H1 (cell line): Measurements from ENCODE around the gene CCDC102A. TPM values are rescaled to one million over a fixed set of nuclear protein-coding genes. Genes with fewer than 3 reads are reported as not detected.

ENCODE experiments used
- CTCF ChIA-PET: fragments of 300-600 bp; sonication (Branson Sonifier 250); formaldehyde crosslinking; loops from one replicate; lab custom pipeline; 2021; ENCODE audit not compliant: partially characterized antibody; lab: Charles Lee
- POLR2A ChIA-PET: fragments of 300-600 bp; sonication (Branson Sonifier 250); formaldehyde crosslinking; loops from one replicate; lab custom pipeline; 2021; ENCODE audit warnings: inconsistent platforms; ENCODE audit not compliant: partially characterized antibody; lab: Charles Lee
- DNase-seq, 2 experiments: peaks; one replicate each; pipeline versions ENCODE4 v3.0.0 to v3.0.0-alpha.2; 2010 to 2022; ENCODE audit warnings: low spot score in 2 of 2, low read depth in 1 of 2, mixed read lengths in 1 of 2
- FAIRE-seq: peaks from 2 replicates; lab custom pipeline; 2011; peaks lifted over from hg19 to GRCh38; lab: Jason Lieb, UNC
- H2AFZ ChIP-seq: 2 replicates; pipeline ENCODE4 v1.8.1; 2012; ENCODE audit warnings: low read length, inconsistent platforms
- H2AK5ac ChIP-seq: 2 replicates; pipeline ENCODE4 v1.6.1; 2013; ENCODE audit warnings: low read depth, low read length
- H2BK120ac ChIP-seq: replicated peaks from 2 replicates; pipeline ENCODE3; 2013; ENCODE audit warnings: low read depth, low read length, inconsistent platforms
- H2BK12ac ChIP-seq: 2 replicates; pipeline ENCODE4 v1.6.1; 2013; ENCODE audit warnings: low read depth, low read length
- H2BK15ac ChIP-seq: 2 replicates; pipeline ENCODE4 v1.6.1; 2013; ENCODE audit warnings: low read length
- H2BK20ac ChIP-seq: 2 replicates; pipeline ENCODE4 v1.6.1; 2013; ENCODE audit warnings: low read length
- H2BK5ac ChIP-seq: 2 replicates; pipeline ENCODE4 v1.6.1; 2013; ENCODE audit warnings: low read depth, low read length
- H3K14ac ChIP-seq: 2 replicates; pipeline ENCODE4 v1.6.1; 2013; ENCODE audit warnings: inconsistent platforms; ENCODE audit not compliant: insufficient read length
- H3K18ac ChIP-seq: 2 replicates; pipeline ENCODE4 v1.6.1; 2013; ENCODE audit warnings: low read length; ENCODE audit errors: extremely low read depth
- H3K23ac ChIP-seq: 2 replicates; pipeline ENCODE4 v1.6.1; 2013; ENCODE audit warnings: inconsistent platforms; ENCODE audit not compliant: insufficient read length
- H3K23me2 ChIP-seq: 2 replicates; pipeline ENCODE4 v1.6.1; 2013; ENCODE audit warnings: low read depth, low read length
- H3K27ac ChIP-seq: 2 replicates; pipeline ENCODE4 v1.6.1; 2011; ENCODE audit warnings: low read depth, low read length, inconsistent platforms
- H3K27me3 ChIP-seq, 4 experiments: replicated peaks in 1 of 4; 1 replicate in 1 of 4; 2 replicates in 3 of 4; pipeline versions ENCODE4 v1.6.1 to v1.8.1; 2011 to 2013; ENCODE audit warnings: low read length in 3 of 4, mild to moderate bottlenecking in 3 of 4, inconsistent platforms in 2 of 4, mixed read lengths in 2 of 4, moderate library complexity in 1 of 4; ENCODE audit not compliant: control insufficient read depth in 3 of 4, insufficient read depth in 3 of 4; ENCODE audit errors: extremely low read depth in 1 of 4
- H3K36me3 ChIP-seq, 4 experiments: 2 replicates each; pipeline versions ENCODE4 v1.6.1 to v1.8.1; 2011 to 2013; ENCODE audit warnings: mild to moderate bottlenecking in 4 of 4, low read length in 3 of 4, moderate library complexity in 2 of 4, control low read depth in 1 of 4, inconsistent platforms in 1 of 4; ENCODE audit not compliant: insufficient read depth in 4 of 4, control insufficient read depth in 2 of 4
- H3K4ac ChIP-seq: replicated peaks from 2 replicates; pipeline ENCODE3; 2013; ENCODE audit warnings: low read length, low read depth, mixed read lengths, inconsistent platforms; ENCODE audit not compliant: insufficient read length
- H3K4me1 ChIP-seq, 4 experiments: replicated peaks in 1 of 4; 1 replicate in 1 of 4; 2 replicates in 3 of 4; pipeline versions ENCODE4 v1.6.1 to v1.8.1; 2011 to 2013; ENCODE audit warnings: low read length in 3 of 4, inconsistent platforms in 2 of 4, mixed read lengths in 1 of 4; ENCODE audit not compliant: insufficient read depth in 4 of 4, control insufficient read depth in 3 of 4
- H3K4me2 ChIP-seq, 2 experiments: 2 replicates each; pipeline versions ENCODE4 v1.6.1 to v1.8.1; 2011 to 2013; ENCODE audit warnings: low read depth in 2 of 2, low read length in 2 of 2, control low read depth in 1 of 2, inconsistent platforms in 1 of 2, mild to moderate bottlenecking in 1 of 2; ENCODE audit not compliant: insufficient read depth in 1 of 2
- H3K4me3 ChIP-seq, 4 experiments: fragments of 200-600, 300-600 bp in 1 of 4; sonication (generic), shearing (Covaris generic), sonication (Bioruptor Twin) in 1 of 4; 2 replicates each; pipeline versions ENCODE4 v1.5.1 to v1.8.1; 2011 to 2016; ENCODE audit warnings: low read length in 4 of 4, low read depth in 3 of 4, control low read depth in 2 of 4, inconsistent platforms in 2 of 4, mild to moderate bottlenecking in 2 of 4, mixed read lengths in 1 of 4, moderate library complexity in 1 of 4; ENCODE audit not compliant: insufficient read depth in 2 of 4; ENCODE audit errors: extremely low read depth in 1 of 4
- H3K56ac ChIP-seq: replicated peaks from 2 replicates; pipeline ENCODE3; 2013; ENCODE audit warnings: low read depth, mild to moderate bottlenecking, mixed read lengths, low read length, inconsistent platforms; ENCODE audit not compliant: insufficient read length
- H3K79me1 ChIP-seq: 2 replicates; pipeline ENCODE4 v1.6.1; 2013; ENCODE audit warnings: low read depth, low read length, control low read depth
- H3K79me2 ChIP-seq, 2 experiments: 2 replicates each; pipeline versions ENCODE4 v1.6.1 to v1.8.1; 2012 to 2013; ENCODE audit warnings: low read length in 2 of 2, mild to moderate bottlenecking in 2 of 2, inconsistent platforms in 1 of 2; ENCODE audit not compliant: insufficient read depth in 2 of 2, control insufficient read depth in 1 of 2
- H3K9ac ChIP-seq, 4 experiments: replicated peaks in 1 of 4; 1 replicate in 1 of 4; 2 replicates in 3 of 4; pipeline versions ENCODE4 v1.6.1 to v1.8.1; 2011 to 2013; ENCODE audit warnings: low read depth in 3 of 4, low read length in 3 of 4, control low read depth in 2 of 4, mild to moderate bottlenecking in 2 of 4, moderate library complexity in 2 of 4, inconsistent platforms in 1 of 4; ENCODE audit errors: extremely low read depth in 1 of 4
- H3K9me3 ChIP-seq, 2 experiments: 2 replicates each; pipeline versions ENCODE4 v1.6.1 to v1.8.1; 2012 to 2013; ENCODE audit warnings: mild to moderate bottlenecking in 2 of 2, moderate library complexity in 2 of 2, control low read depth in 1 of 2, inconsistent platforms in 1 of 2, low read depth in 1 of 2, low read length in 1 of 2, mixed read lengths in 1 of 2; ENCODE audit not compliant: insufficient read depth in 2 of 2
- H4K20me1 ChIP-seq, 2 experiments: replicated peaks in 1 of 2; 2 replicates each; pipeline versions ENCODE3 to v1.8.1; 2011 to 2013; ENCODE audit warnings: inconsistent platforms in 2 of 2, low read length in 2 of 2, mild to moderate bottlenecking in 1 of 2; ENCODE audit not compliant: insufficient read depth in 2 of 2, control insufficient read depth in 1 of 2
- H4K5ac ChIP-seq: 2 replicates; pipeline ENCODE4 v1.6.1; 2013; ENCODE audit warnings: low read length, low read depth, mixed read lengths, inconsistent platforms; ENCODE audit not compliant: insufficient read length
- H4K8ac ChIP-seq: 2 replicates; pipeline ENCODE4 v1.8.0; 2013; ENCODE audit warnings: mild to moderate bottlenecking, moderate library complexity, low read length, inconsistent platforms; ENCODE audit not compliant: insufficient read depth; ENCODE audit errors: extremely low read depth
- H4K91ac ChIP-seq: replicated peaks from 2 replicates; pipeline ENCODE3; 2013; ENCODE audit warnings: low read length, mixed read lengths, inconsistent platforms; ENCODE audit not compliant: insufficient read length
- BRCA1 ChIP-seq: IDR thresholded peaks from 2 replicates; pipeline ENCODE4 v1.6.1; 2012; ENCODE audit warnings: low read depth, low read length, improper control_type of control experiment
- CEBPB ChIP-seq: IDR thresholded peaks from 2 replicates; pipeline ENCODE4 v1.6.1; 2012; ENCODE audit warnings: low read depth, low read length
- HDAC2 ChIP-seq, 2 experiments: fragments of 300-600 bp in 1 of 2; sonication (generic) in 1 of 2; IDR thresholded peaks; 2 replicates each; pipeline ENCODE4 v1.6.1; 2011 to 2012; ENCODE audit warnings: low read depth in 2 of 2, low read length in 2 of 2, mild to moderate bottlenecking in 2 of 2, moderate library complexity in 2 of 2, borderline replicate concordance in 1 of 2, inconsistent platforms in 1 of 2
- NANOG ChIP-seq: IDR thresholded peaks from 2 replicates; pipeline ENCODE4 v1.6.1; 2011; ENCODE audit warnings: low read length, low read depth, mild to moderate bottlenecking, inconsistent platforms; ENCODE audit not compliant: insufficient read depth, poor library complexity, severe bottlenecking
- POLR2AphosphoS5 ChIP-seq: IDR thresholded peaks from 2 replicates; pipeline ENCODE4 v1.6.1; 2011; ENCODE audit warnings: low read depth, low read length
- POU5F1 ChIP-seq: IDR thresholded peaks from 2 replicates; pipeline ENCODE4 v1.6.1; 2011; ENCODE audit warnings: low read depth, mild to moderate bottlenecking, low read length, moderate library complexity
- SIRT6 ChIP-seq: IDR thresholded peaks from one replicate; pipeline ENCODE4 v1.7.1; 2012; ENCODE audit warnings: low read length, inconsistent platforms
- SP1 ChIP-seq: IDR thresholded peaks from 2 replicates; pipeline ENCODE4 v1.6.1; 2011; ENCODE audit warnings: low read depth, low read length
- YY1 ChIP-seq: IDR thresholded peaks from 2 replicates; pipeline ENCODE4 v1.6.1; 2011; ENCODE audit warnings: low read depth, mild to moderate bottlenecking, low read length
- WGBS, 2 experiments: shearing (Covaris generic) in 1 of 2; methylation state at CpG; one replicate each; pipeline versions ENCODE4 v1.1.6 to v1.1.7; 2013 to 2015; ENCODE audit warnings: low lambda C conversion rate in 2 of 2, mixed read lengths in 2 of 2, inconsistent platforms in 1 of 2, low coverage in 1 of 2, missing lambda C conversion rate in 1 of 2; ENCODE audit not compliant: insufficient replicate concordance in 2 of 2, insufficient coverage in 1 of 2, insufficient read length in 1 of 2; ENCODE audit errors: extremely low coverage in 1 of 2, missing lambda C conversion rate in 1 of 2; 5-methylcytosine and 5-hydroxymethylcytosine counted together
- polyA plus RNA-seq, 7 experiments: library from polyadenylated mRNA; depleted of rRNA in 3 of 7; stranded (reverse) in 5 of 7; unstranded in 2 of 7; fragments of >200 nt in 5 of 7; fragments of 200-250 nt in 2 of 7; gene quantifications; 1 replicate in 5 of 7; 2 replicates in 1 of 7; 4 replicates in 1 of 7; pipeline versions ENCODE4 v1.2.1 to v1.2.3, GENCODE V29; 2011 to 2013; ENCODE audit warnings: missing spikeins in 2 of 7, mixed read lengths in 2 of 7
- total RNA-seq: library from RNA; stranded (reverse); fragmentation: NEBNext Ultra II Directional; extraction: Animal tissue kit (Norgen Biotek cat#: 25700); gene quantifications from 2 replicates; pipeline ENCODE4 v1.2.1, GENCODE V29; 2021
- TF ChIP-seq, protein P1 (sequence below), 3 experiments: IDR thresholded peaks; 1 replicate in 2 of 3; 2 replicates in 1 of 3; pipeline versions ENCODE4 v1.5.1 to v1.6.1; 2011; ENCODE audit warnings: low read length in 3 of 3, mild to moderate bottlenecking in 3 of 3, inconsistent platforms in 2 of 3, low read depth in 1 of 3, moderate library complexity in 1 of 3; ENCODE audit not compliant: insufficient read depth in 1 of 3; ENCODE audit errors: control extremely low read depth in 1 of 3
- TF ChIP-seq, protein P2 (sequence below): IDR thresholded peaks from 2 replicates; pipeline ENCODE4 v1.6.1; 2012; ENCODE audit warnings: inconsistent platforms

Gene CCDC102A
- total and polyA plus RNA-seq, 2 of the 8 experiments (the other 6 are each of a cell fraction or from before 2014, with no cell fraction given), result 4.0 to 7.5 TPM

DNA sequence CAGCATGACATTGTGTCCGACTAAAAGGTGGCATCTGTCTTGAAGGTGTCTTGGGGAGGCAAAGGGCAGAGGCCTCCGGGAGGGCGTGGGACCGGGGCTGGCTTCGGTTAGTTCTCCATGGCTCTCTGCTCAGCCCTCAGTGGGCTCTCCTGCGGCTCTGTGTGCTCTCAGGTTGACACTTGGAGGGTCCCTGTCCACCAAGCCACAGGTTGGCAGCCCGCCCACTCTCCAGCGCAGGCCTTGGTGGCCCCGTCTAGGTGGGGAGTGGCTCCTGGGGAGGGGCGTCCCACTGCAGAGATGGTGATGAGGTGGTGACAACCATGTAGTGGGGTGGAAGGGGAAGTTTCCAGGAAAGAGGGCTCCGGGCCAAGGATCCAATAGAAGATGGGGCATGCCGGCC is 37.7 kb upstream of the CCDC102A start:
- no peaks in the 10 kb centered on the region for H3K79me1 ChIP-seq
- H3K79me2 ChIP-seq, result no peaks in the 10 kb centered on the region
- no peak overlapping the region for H4K91ac ChIP-seq
- H3K27ac ChIP-seq, result no peak overlapping the region
- H2BK5ac ChIP-seq, result no peak overlapping the region
- CTCF ChIA-PET, result interaction anchor here (1.1 to 5.2 kb wide), 4 partner anchors 27 to 81 kb away, joined by 3 to 36 read pairs (median 4); no protein-coding TSS in a partner anchor
- POLR2A ChIA-PET, result no interaction called here
- no peak overlapping the region for H2AK5ac ChIP-seq
- no peaks in the 10 kb centered on the region; a peak in 1 of 7 replicates for H3K4me1 ChIP-seq
- no peak overlapping the region for H2BK20ac ChIP-seq
- no peak overlapping the region for H3K4me3 ChIP-seq
- H3K56ac ChIP-seq, result no peak overlapping the region
- peaks cover 0 to 11% (median 4%) of the 10 kb centered on the region in 4 experiments; a peak in 4 of 8 replicates for H3K36me3 ChIP-seq
- no peaks in the 10 kb centered on the region; a peak in 1 of 4 replicates for H3K9me3 ChIP-seq
- H4K5ac ChIP-seq, result no peak overlapping the region
- H3K18ac ChIP-seq, result no peak overlapping the region
- H2BK12ac ChIP-seq, result no peak overlapping the region
- FAIRE-seq (no peak), DNase-seq (no peak)
- no peak overlapping the region for H2AFZ ChIP-seq
- H4K20me1 ChIP-seq, result peaks cover 0 to 5% of the 10 kb centered on the region in 2 experiments
- no peaks in the 10 kb centered on the region; a peak in 1 of 7 replicates for H3K27me3 ChIP-seq
- no peak overlapping the region for H2BK15ac ChIP-seq
- no peak overlapping the region for H3K9ac ChIP-seq
- no peak overlapping the region for H4K8ac ChIP-seq
- TF ChIP-seq, protein P1, sequence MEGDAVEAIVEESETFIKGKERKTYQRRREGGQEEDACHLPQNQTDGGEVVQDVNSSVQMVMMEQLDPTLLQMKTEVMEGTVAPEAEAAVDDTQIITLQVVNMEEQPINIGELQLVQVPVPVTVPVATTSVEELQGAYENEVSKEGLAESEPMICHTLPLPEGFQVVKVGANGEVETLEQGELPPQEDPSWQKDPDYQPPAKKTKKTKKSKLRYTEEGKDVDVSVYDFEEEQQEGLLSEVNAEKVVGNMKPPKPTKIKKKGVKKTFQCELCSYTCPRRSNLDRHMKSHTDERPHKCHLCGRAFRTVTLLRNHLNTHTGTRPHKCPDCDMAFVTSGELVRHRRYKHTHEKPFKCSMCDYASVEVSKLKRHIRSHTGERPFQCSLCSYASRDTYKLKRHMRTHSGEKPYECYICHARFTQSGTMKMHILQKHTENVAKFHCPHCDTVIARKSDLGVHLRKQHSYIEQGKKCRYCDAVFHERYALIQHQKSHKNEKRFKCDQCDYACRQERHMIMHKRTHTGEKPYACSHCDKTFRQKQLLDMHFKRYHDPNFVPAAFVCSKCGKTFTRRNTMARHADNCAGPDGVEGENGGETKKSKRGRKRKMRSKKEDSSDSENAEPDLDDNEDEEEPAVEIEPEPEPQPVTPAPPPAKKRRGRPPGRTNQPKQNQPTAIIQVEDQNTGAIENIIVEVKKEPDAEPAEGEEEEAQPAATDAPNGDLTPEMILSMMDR (IDR thresholded peaks at IDR 0.05; ENCODE audit: control extremely low read depth in 1 of 3, insufficient read depth in 1 of 3, low read depth in 1 of 3, low read length in 3 of 3), result no peak
- TF ChIP-seq BRCA1 (no peak), SIRT6 (no peak), HDAC2 (IDR thresholded peaks at IDR 0.05; ENCODE audit: borderline replicate concordance in 1 of 2, low read depth in 2 of 2, low read length in 2 of 2) (no peak), SP1 (no peak), CEBPB (no peak), YY1 (no peak), NANOG (no peak), POLR2AphosphoS5 (no peak), POU5F1 (no peak)
- TF ChIP-seq, protein P2, sequence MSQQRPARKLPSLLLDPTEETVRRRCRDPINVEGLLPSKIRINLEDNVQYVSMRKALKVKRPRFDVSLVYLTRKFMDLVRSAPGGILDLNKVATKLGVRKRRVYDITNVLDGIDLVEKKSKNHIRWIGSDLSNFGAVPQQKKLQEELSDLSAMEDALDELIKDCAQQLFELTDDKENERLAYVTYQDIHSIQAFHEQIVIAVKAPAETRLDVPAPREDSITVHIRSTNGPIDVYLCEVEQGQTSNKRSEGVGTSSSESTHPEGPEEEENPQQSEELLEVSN, result no peak
- TF ChIP-seq, all 59 proteins: peak for 0
- H2BK120ac ChIP-seq, result no peak overlapping the region
- H3K23ac ChIP-seq, result no peak overlapping the region
- H3K4ac ChIP-seq, result no peak overlapping the region
- H3K4me2 ChIP-seq, result no peak overlapping the region
- H3K23me2 ChIP-seq, result peaks cover 7% of the 10 kb centered on the region; the same call in 1 of the 2 replicates
- H3K14ac ChIP-seq, result no peak overlapping the region
- 87% methylated on average over 12 of the region's 12 CpGs; no CpG with 5 or more reads in 1 of the 2 experiments for WGBS, 2 experiments
